Measurements from ENCODE around the gene LTA. TPM values are rescaled to one million over a fixed set of nuclear protein-coding genes. Genes with fewer than 3 reads are reported as not detected.

Gene LTA
- total RNA-seq, 2 experiments from 2014 or later = 0.98 to 4.1 TPM

DNA sequence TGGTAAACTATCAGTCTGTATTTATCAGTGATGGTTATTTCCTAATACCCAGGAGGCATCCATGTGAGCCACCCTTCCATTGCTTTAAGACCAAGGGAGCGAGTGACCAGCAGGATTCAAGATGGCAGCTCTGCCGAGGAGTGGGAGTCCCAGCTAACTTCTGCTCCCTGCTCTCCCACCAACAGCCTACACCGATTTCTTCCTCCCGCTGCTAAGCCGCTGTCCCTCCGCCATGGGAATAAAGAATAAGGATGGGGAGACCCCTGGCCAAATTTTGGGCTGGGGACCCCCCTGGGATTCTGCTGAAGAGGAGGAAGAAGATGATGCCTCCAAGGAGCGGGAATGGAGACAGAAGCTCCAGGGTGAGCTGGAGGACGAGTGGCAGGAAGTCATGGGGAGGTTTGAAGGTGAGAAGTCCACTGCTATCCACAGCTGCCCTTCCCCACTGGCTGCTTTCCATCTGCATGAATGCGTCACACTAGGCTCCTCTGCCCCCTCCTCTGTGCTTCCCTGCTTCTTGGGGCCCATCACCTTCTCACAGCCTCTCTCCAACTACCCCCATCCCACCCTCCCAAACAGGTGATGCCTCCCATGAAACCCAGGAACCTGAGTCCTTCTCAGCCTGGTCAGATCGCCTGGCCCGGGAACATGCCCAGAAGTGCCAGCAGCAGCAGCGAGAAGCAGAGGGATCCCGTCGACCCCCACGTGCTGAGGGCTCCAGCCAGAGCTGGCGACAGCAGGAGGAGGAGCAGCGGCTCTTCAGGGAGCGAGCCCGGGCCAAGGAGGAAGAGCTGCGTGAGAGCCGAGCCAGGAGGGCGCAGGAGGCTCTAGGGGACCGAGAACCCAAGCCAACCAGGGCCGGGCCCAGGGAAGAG lies 14.4 kb upstream of the LTA start:
- TF ChIP-seq EZH2phosphoT487 (IDR thresholded peaks at IDR 0.05; ENCODE audit: borderline replicate concordance, low read depth, low read length) = no peak
- no peak for TF ChIP-seq CTCF (conservative IDR thresholded peaks at IDR 0.05; ENCODE audit: low read length)
- H3K9me3 ChIP-seq (ENCODE audit: low read length) = no peaks in the 10 kb centered on the region
- H3K4me2 ChIP-seq (ENCODE audit: low read length) = peak overlapping the region; percentile 81
- POLR2A ChIA-PET = interaction anchor here (0.8 to 1.0 kb wide), 2 partner anchors 16 to 18 kb away, joined by 3 to 6 read pairs; partner anchors contain the start of genes DDX39B and TNF
- no peaks in the 10 kb centered on the region for H3K79me2 ChIP-seq (ENCODE audit: insufficient read depth, low read depth, low read length)
- DNase-seq (ENCODE audit: low spot score) = no peak
- CTCF ChIA-PET (ENCODE audit: unreplicated experiment) = interaction anchor here (1.6 kb wide), 1 partner anchor 16 kb away, joined by 3 read pairs; no protein-coding TSS in a partner anchor
- intact Hi-C loops (cut with micrococcal nuclease; ENCODE audit: unreplicated experiment) = no loop called here
- H4K20me1 ChIP-seq (ENCODE audit: insufficient read depth, low read length) = no peaks in the 10 kb centered on the region
- H3K4me1 ChIP-seq (ENCODE audit: insufficient read depth, low read length, poor library complexity, severe bottlenecking) = peaks cover 77% of the 10 kb centered on the region
- H3K4me3 ChIP-seq (ENCODE audit: low read depth, low read length, poor library complexity, severe bottlenecking) = no peak overlapping the region
- peak overlapping the region; percentile 94 for H3K27ac ChIP-seq (ENCODE audit: low read depth, low read length, poor library complexity, severe bottlenecking)
- H2AFZ ChIP-seq (ENCODE audit: low read length) = no peak overlapping the region
- no peaks in the 10 kb centered on the region for H3K9me2 ChIP-seq (ENCODE audit: insufficient read depth, low read length)
- BruUV-seq (replicated peaks) = TSS peak; percentile 31
- peaks cover 55% of the 10 kb centered on the region for H3K36me3 ChIP-seq (ENCODE audit: insufficient read depth, low read length)

GRCh38 chr6:31558318-31558625 lies 13.8 kb upstream of the LTA start:
- no peaks in the 10 kb centered on the region for H4K20me1 ChIP-seq (ENCODE audit: insufficient read depth, low read length)
- no TSS peak for BruUV-seq (replicated peaks)
- H3K79me2 ChIP-seq (ENCODE audit: insufficient read depth, low read depth, low read length) = no peaks in the 10 kb centered on the region
- H3K36me3 ChIP-seq (ENCODE audit: insufficient read depth, low read length) = peaks cover 51% of the 10 kb centered on the region
- TF ChIP-seq CTCF (conservative IDR thresholded peaks at IDR 0.05; ENCODE audit: low read length) = no peak
- TF ChIP-seq EZH2phosphoT487 (IDR thresholded peaks at IDR 0.05; ENCODE audit: borderline replicate concordance, low read depth, low read length) = no peak
- intact Hi-C loops (cut with micrococcal nuclease; ENCODE audit: unreplicated experiment) = no loop called here
- ChIA-PET CTCF (ENCODE audit: unreplicated experiment) (interaction anchor here (1.6 kb wide), 1 partner anchor 15 kb away, joined by 3 read pairs; no protein-coding TSS in a partner anchor), POLR2A (interaction anchor here (1.1 to 1.5 kb wide), 2 partner anchors 17 to 25 kb away, joined by 3 to 5 read pairs; partner anchors contain the start of gene TNF)
- peak overlapping the region; percentile 81 for H3K4me2 ChIP-seq (ENCODE audit: low read length)
- H3K9me3 ChIP-seq (ENCODE audit: low read length) = no peaks in the 10 kb centered on the region
- H2AFZ ChIP-seq (ENCODE audit: low read length) = no peak overlapping the region
- peak overlapping the region; percentile 94 for H3K27ac ChIP-seq (ENCODE audit: low read depth, low read length, poor library complexity, severe bottlenecking)
- peak overlapping the region; percentile 57 for H3K4me3 ChIP-seq (ENCODE audit: low read depth, low read length, poor library complexity, severe bottlenecking)
- H3K9me2 ChIP-seq (ENCODE audit: insufficient read depth, low read length) = no peaks in the 10 kb centered on the region
- DNase-seq (ENCODE audit: low spot score) = no peak
- peaks cover 82% of the 10 kb centered on the region for H3K4me1 ChIP-seq (ENCODE audit: insufficient read depth, low read length, poor library complexity, severe bottlenecking)
